ENCODE results near the gene C6orf141.

The C6orf141 gene

GRCh38 chr6:49553384-49553783 lies 2.9 kb downstream of the C6orf141 start:
- DNase-seq (ENCODE audit: low read depth in 2 of 2), result peak in 1 of 2 donors; percentile 75
- H3K4me3 ChIP-seq (replicated peaks in 1 of 2; ENCODE audit: low read depth in 2 of 2, low read length in 2 of 2), result no peak overlapping the region
- no peak for TF ChIP-seq CTCF (IDR thresholded peaks at IDR 0.05; ENCODE audit: low read depth, low read length)

- no peak for TF ChIP-seq CTCF (IDR thresholded peaks at IDR 0.05; ENCODE audit: low read depth, low read length)
- H3K4me3 ChIP-seq (replicated peaks in 1 of 2; ENCODE audit: low read depth in 2 of 2, low read length in 2 of 2), result no peak overlapping the region
- no peak for DNase-seq (ENCODE audit: low read depth in 2 of 2)
Measured at GRCh38 chr6:49555951-49556350, 5.5 kb downstream of the C6orf141 start.

GRCh38 chr6:49556429-49556837 lies 6.0 kb downstream of the C6orf141 start:
- DNase-seq (ENCODE audit: low read depth in 2 of 2), result peak; percentile 55 to 75

GRCh38 chr6:49557177-49557576 lies 6.7 kb downstream of the C6orf141 start:
- H3K4me3 ChIP-seq (replicated peaks in 1 of 2; ENCODE audit: low read depth in 2 of 2, low read length in 2 of 2), result no peak overlapping the region
- TF ChIP-seq CTCF (IDR thresholded peaks at IDR 0.05; ENCODE audit: low read depth, low read length), result no peak
- DNase-seq (ENCODE audit: low read depth in 2 of 2), result no peak

More at GRCh38 chr6:49556429-49556837, 6.0 kb downstream of the C6orf141 start:
- no peak overlapping the region for H3K4me3 ChIP-seq (replicated peaks in 1 of 2; ENCODE audit: low read depth in 2 of 2, low read length in 2 of 2)
- TF ChIP-seq CTCF (IDR thresholded peaks at IDR 0.05; ENCODE audit: low read depth, low read length), result no peak

GRCh38 chr6:49558238-49558637 lies 7.8 kb downstream of the C6orf141 start:
- no peak for DNase-seq (ENCODE audit: low read depth in 2 of 2)
- H3K4me3 ChIP-seq (replicated peaks in 1 of 2; ENCODE audit: low read depth in 2 of 2, low read length in 2 of 2), result no peak overlapping the region

GRCh38 chr6:49563006-49563886 lies 12.8 kb downstream of the C6orf141 start:
- no peak for DNase-seq (ENCODE audit: low read depth in 2 of 2)
- no peak overlapping the region for H3K4me3 ChIP-seq (replicated peaks in 1 of 2; ENCODE audit: low read depth in 2 of 2, low read length in 2 of 2)
- TF ChIP-seq CTCF (IDR thresholded peaks at IDR 0.05; ENCODE audit: low read depth, low read length), result no peak

More at GRCh38 chr6:49558238-49558637, 7.8 kb downstream of the C6orf141 start:
- no peak for TF ChIP-seq CTCF (IDR thresholded peaks at IDR 0.05; ENCODE audit: low read depth, low read length)

Measured in cardiac fibroblast (primary cell).